Thymus (tissue), 11 donors: ENCODE data around the gene CDCA7L. TPM values are rescaled to one million over a fixed set of nuclear protein-coding genes. Genes with fewer than 3 reads are reported as not detected.

Experiments
- DNase-seq, 9 donors: peaks; one replicate each; pipeline ENCODE4 v3.0.0-alpha.2; 2013; ENCODE audit warnings: low spot score in 9 of 9, low read depth in 6 of 9, missing footprints in 1 of 9
- H3K27ac ChIP-seq, 2 donors: one replicate each; pipeline ENCODE4 v1.5.1; 2013; ENCODE audit warnings: control low read depth in 1 of 2, low read depth in 1 of 2, low read length in 1 of 2, mild to moderate bottlenecking in 1 of 2, moderate library complexity in 1 of 2
- H3K27me3 ChIP-seq, 2 donors: one replicate each; pipeline ENCODE4 v1.5.1; 2013; ENCODE audit warnings: low read length in 1 of 2; ENCODE audit not compliant: control insufficient read depth in 2 of 2, insufficient read depth in 1 of 2
- H3K36me3 ChIP-seq, 2 donors: one replicate each; pipeline ENCODE4 v1.5.1; 2013; ENCODE audit warnings: low read length in 1 of 2, mild to moderate bottlenecking in 1 of 2, moderate library complexity in 1 of 2; ENCODE audit not compliant: control insufficient read depth in 2 of 2, insufficient read depth in 2 of 2
- H3K4me1 ChIP-seq, 2 donors: one replicate each; pipeline ENCODE4 v1.5.1; 2013; ENCODE audit warnings: low read length in 2 of 2; ENCODE audit not compliant: control insufficient read depth in 2 of 2, insufficient read depth in 2 of 2
- H3K4me3 ChIP-seq, 2 donors: one replicate each; pipeline ENCODE4 v1.5.1; 2013; ENCODE audit warnings: low read length in 2 of 2, control low read depth in 1 of 2, mild to moderate bottlenecking in 1 of 2
- H3K9me3 ChIP-seq, 2 donors: one replicate each; pipeline ENCODE4 v1.5.1; 2013; ENCODE audit warnings: low read length in 1 of 2, mild to moderate bottlenecking in 1 of 2; ENCODE audit not compliant: control insufficient read depth in 2 of 2, insufficient read depth in 1 of 2
- WGBS: extraction: QIAGEN DNeasy Blood & Tissue Kit; methylation state at CpG from one replicate; pipeline ENCODE4 v1.1.7; 2013; 5-methylcytosine and 5-hydroxymethylcytosine counted together
- polyA plus RNA-seq: library from polyadenylated mRNA; stranded (reverse); fragments of 200-250 nt; gene quantifications from one replicate; pipeline ENCODE4 v1.2.3, GENCODE V29; 2013
- total RNA-seq: library from RNA; stranded (reverse); fragments of 120-200 nt; gene quantifications from one replicate; pipeline ENCODE4 v1.2.4, GENCODE V29; 2013
- donor health status: healthy.

Gene CDCA7L
- total and polyA plus RNA-seq, 2 donors = 31.4 to 73.8 TPM

DNA sequence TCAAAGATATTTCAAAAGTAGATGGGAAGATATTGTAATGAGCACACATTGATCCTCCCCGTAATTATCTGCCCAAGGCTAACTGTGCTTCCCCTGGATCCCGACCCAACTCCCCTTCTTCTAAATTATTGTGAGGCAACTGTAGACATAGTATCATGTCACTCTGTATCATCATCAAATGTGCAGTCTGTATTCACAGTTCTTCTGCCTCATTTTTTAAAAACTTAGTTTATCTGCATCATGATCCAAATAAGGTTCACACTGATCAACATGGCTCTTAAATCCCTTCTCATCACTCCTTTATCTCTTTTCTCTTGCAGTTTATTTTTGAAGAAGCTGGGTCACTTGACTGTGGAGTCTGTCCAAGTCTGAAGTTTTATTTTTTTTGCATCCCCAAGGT is 27.5 kb downstream of the CDCA7L start:
- no peak overlapping the region for H3K4me3 ChIP-seq
- H3K9me3 ChIP-seq = no peaks in the 10 kb centered on the region
- H3K27ac ChIP-seq = no peak overlapping the region
- peaks cover 0 to 6% of the 10 kb centered on the region in 2 donors for H3K4me1 ChIP-seq
- DNase-seq = no peak
- WGBS = over 99% methylated on average over 2 of the region's 2 CpGs
- peaks cover 29 to 32% of the 10 kb centered on the region in 2 donors for H3K36me3 ChIP-seq
- H3K27me3 ChIP-seq = no peaks in the 10 kb centered on the region

- Histone ChIP-seq H3K4me3 (no peak overlapping the region), H3K4me1 (peaks cover 0 to 6% of the 10 kb centered on the region in 2 donors), H3K27ac (no peak overlapping the region), H3K9me3 (no peaks in the 10 kb centered on the region), H3K36me3 (peaks cover 32 to 38% of the 10 kb centered on the region in 2 donors), H3K27me3 (no peaks in the 10 kb centered on the region)
- no peak for DNase-seq
- 98% methylated on average over 5 of the region's 5 CpGs for WGBS
Measured at GRCh38 chr7:21916629-21917028, 29.1 kb downstream of the CDCA7L start.

GRCh38 chr7:21916176-21916575 is 29.5 kb downstream of the CDCA7L start:
- H3K27me3 ChIP-seq = no peaks in the 10 kb centered on the region
- 99% methylated on average over 7 of the region's 7 CpGs for WGBS
- no peak overlapping the region for H3K27ac ChIP-seq
- no peak overlapping the region for H3K4me3 ChIP-seq
- H3K36me3 ChIP-seq = peaks cover 32 to 38% of the 10 kb centered on the region in 2 donors
- no peaks in the 10 kb centered on the region for H3K9me3 ChIP-seq
- H3K4me1 ChIP-seq = peaks cover 0 to 6% of the 10 kb centered on the region in 2 donors
- no peak for DNase-seq

GRCh38 chr7:21915140-21915539 is 30.6 kb downstream of the CDCA7L start:
- 97% methylated on average over 3 of the region's 3 CpGs for WGBS
- no peak for DNase-seq
- H3K27ac ChIP-seq = no peak overlapping the region
- peaks cover 0 to 6% of the 10 kb centered on the region in 2 donors for H3K4me1 ChIP-seq
- H3K4me3 ChIP-seq = no peak overlapping the region
- H3K36me3 ChIP-seq = peaks cover 33 to 44% of the 10 kb centered on the region in 2 donors
- no peaks in the 10 kb centered on the region for H3K9me3 ChIP-seq
- no peaks in the 10 kb centered on the region for H3K27me3 ChIP-seq

- H3K9me3 ChIP-seq = no peaks in the 10 kb centered on the region
- H3K27me3 ChIP-seq = no peaks in the 10 kb centered on the region
- DNase-seq = no peak
- 96% methylated on average over 5 of the region's 5 CpGs for WGBS
- H3K4me3 ChIP-seq = no peak overlapping the region
- peaks cover 37 to 48% of the 10 kb centered on the region in 2 donors for H3K36me3 ChIP-seq
- H3K4me1 ChIP-seq = peaks cover 0 to 6% of the 10 kb centered on the region in 2 donors
- H3K27ac ChIP-seq = no peak overlapping the region
Measured at GRCh38 chr7:21914671-21915070, 31.0 kb downstream of the CDCA7L start.

GRCh38 chr7:21912931-21913780 is 32.5 kb downstream of the CDCA7L start:
- no peaks in the 10 kb centered on the region for H3K9me3 ChIP-seq
- H3K4me3 ChIP-seq = no peak overlapping the region
- no peaks in the 10 kb centered on the region for H3K27me3 ChIP-seq
- H3K36me3 ChIP-seq = peaks cover 49 to 62% of the 10 kb centered on the region in 2 donors
- H3K4me1 ChIP-seq = peaks cover 0 to 6% of the 10 kb centered on the region in 2 donors
- no peak overlapping the region for H3K27ac ChIP-seq
- WGBS = 76% methylated on average over 8 of the region's 8 CpGs
- DNase-seq = no peak

GRCh38 chr7:21912305-21912704 is 33.4 kb downstream of the CDCA7L start:
- H3K4me3 ChIP-seq = no peak overlapping the region
- H3K9me3 ChIP-seq = no peaks in the 10 kb centered on the region
- DNase-seq = no peak
- peaks cover 0 to 6% of the 10 kb centered on the region in 2 donors for H3K4me1 ChIP-seq
- H3K36me3 ChIP-seq = peaks cover 56 to 70% of the 10 kb centered on the region in 2 donors
- no peaks in the 10 kb centered on the region for H3K27me3 ChIP-seq
- no peak overlapping the region for H3K27ac ChIP-seq
- 97% methylated on average over 7 of the region's 7 CpGs for WGBS

DNA sequence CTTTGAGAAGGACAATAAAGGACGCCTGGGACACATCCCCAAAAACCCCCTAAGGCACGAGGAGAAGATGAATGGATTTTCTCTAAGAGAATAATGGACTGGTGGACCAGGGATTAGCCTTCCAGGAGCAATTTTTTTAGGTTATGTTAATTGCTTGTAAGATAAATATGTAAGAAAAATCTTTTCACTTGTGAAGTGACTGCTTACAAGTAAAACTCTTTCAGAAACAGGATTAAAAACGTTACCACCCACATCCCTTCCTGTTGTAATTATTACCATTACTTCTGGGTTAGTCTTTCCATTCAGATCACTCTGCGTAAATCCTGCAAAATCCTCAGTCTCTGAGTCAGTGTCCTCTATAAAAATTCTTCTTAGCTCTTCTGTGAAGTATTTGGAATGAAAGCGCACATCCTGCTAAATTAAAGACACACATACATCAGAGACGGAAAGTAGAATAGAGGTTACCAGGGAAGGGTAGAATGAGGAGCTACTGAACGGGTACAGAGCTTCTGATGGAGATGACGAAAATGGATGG is 34.3 kb downstream of the CDCA7L start:
- H3K36me3 ChIP-seq = peaks cover 61 to 71% of the 10 kb centered on the region in 2 donors
- no peak for DNase-seq
- H3K27ac ChIP-seq = no peak overlapping the region
- H3K9me3 ChIP-seq = no peaks in the 10 kb centered on the region
- no peak overlapping the region for H3K4me3 ChIP-seq
- WGBS = 96% methylated on average over 8 of the region's 8 CpGs
- peaks cover 0 to 6% of the 10 kb centered on the region in 2 donors for H3K4me1 ChIP-seq
- no peaks in the 10 kb centered on the region for H3K27me3 ChIP-seq

DNA sequence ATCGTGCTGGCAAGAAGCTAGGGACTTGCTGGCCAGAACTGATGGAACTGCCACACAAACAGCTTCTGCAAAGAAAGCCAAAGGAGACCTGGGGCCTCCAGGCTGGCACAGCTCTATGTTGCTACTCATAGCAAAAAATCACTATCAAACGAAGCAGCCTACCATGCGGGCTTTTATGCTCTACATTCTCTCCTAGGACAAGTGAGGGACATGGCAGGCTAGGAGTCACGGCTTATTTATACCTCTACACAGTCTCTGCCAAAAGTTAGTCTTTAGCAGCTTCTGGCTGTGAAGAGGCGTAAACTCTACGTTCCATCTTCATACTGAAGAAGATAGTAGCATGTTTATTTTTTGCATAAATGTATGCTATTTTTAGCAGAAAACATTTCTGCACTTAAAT is 35.4 kb downstream of the CDCA7L start:
- no peak overlapping the region for H3K4me3 ChIP-seq
- no peak for DNase-seq
- 98% methylated on average over 6 of the region's 6 CpGs for WGBS
- H3K4me1 ChIP-seq = peaks cover 0 to 6% of the 10 kb centered on the region in 2 donors
- no peaks in the 10 kb centered on the region for H3K27me3 ChIP-seq
- H3K9me3 ChIP-seq = no peaks in the 10 kb centered on the region
- peaks cover 63 to 73% of the 10 kb centered on the region in 2 donors for H3K36me3 ChIP-seq
- no peak overlapping the region for H3K27ac ChIP-seq
